GM12878 (cell line): ENCODE measurements around the gene FOXP4. TPM values are rescaled to one million over a fixed set of nuclear protein-coding genes. Genes with fewer than 3 reads are reported as not detected.

ENCODE experiments used
- CHD2 ChIP-seq: IDR thresholded peaks from 2 replicates; pipeline ENCODE4 v1.6.1; 2011; ENCODE audit warnings: low read depth, low read length, improper control_type of control experiment, borderline replicate concordance
- DPF2 ChIP-seq: fragments of 450-650 bp; IDR thresholded peaks from 2 replicates; pipeline ENCODE4 v1.6.1; 2017; ENCODE audit warnings: mild to moderate bottlenecking
- EGR1 ChIP-seq, 2 experiments: IDR thresholded peaks; 1 replicate in 1 of 2; 2 replicates in 1 of 2; pipeline ENCODE4 v1.6.1; 2011 to 2012; ENCODE audit warnings: low read depth in 2 of 2, low read length in 2 of 2, borderline replicate concordance in 1 of 2, mild to moderate bottlenecking in 1 of 2, moderate library complexity in 1 of 2
- ETV6 ChIP-seq, 2 experiments: fragments of 450-650 bp in 1 of 2; IDR thresholded peaks in 1 of 2; conservative IDR thresholded peaks in 1 of 2; 2 replicates each; pipeline ENCODE4 v1.6.1; 2014; ENCODE audit warnings: antibody characterized with exemption in 1 of 2, borderline replicate concordance in 1 of 2, low read depth in 1 of 2, mild to moderate bottlenecking in 1 of 2, moderate library complexity in 1 of 2
- FOS ChIP-seq: IDR thresholded peaks from 3 replicates; pipeline ENCODE4 v1.6.1; 2011; ENCODE audit warnings: borderline replicate concordance; ENCODE audit not compliant: insufficient read length; ENCODE audit errors: extremely low read depth
- IKZF1 ChIP-seq: fragments of 450-650 bp; conservative IDR thresholded peaks from 2 replicates; pipeline ENCODE4 v1.6.1; 2017; ENCODE audit warnings: antibody characterized with exemption, mild to moderate bottlenecking
- JUNB ChIP-seq: IDR thresholded peaks from 2 replicates; pipeline ENCODE4 v1.6.1; 2016; ENCODE audit warnings: antibody characterized with exemption, mild to moderate bottlenecking
- MYC ChIP-seq: IDR thresholded peaks from 2 replicates; pipeline ENCODE4 v1.6.1; 2011; ENCODE audit warnings: mild to moderate bottlenecking, low read length, moderate library complexity, inconsistent platforms; ENCODE audit not compliant: insufficient read depth, insufficient replicate concordance, insufficient read length, severe bottlenecking
- NR2C2 ChIP-seq: IDR thresholded peaks from 2 replicates; pipeline ENCODE4 v1.6.1; 2011; ENCODE audit warnings: borderline replicate concordance, low read depth; ENCODE audit not compliant: control insufficient read depth, insufficient read length
- PKNOX1 ChIP-seq: fragments of 450-650 bp; IDR thresholded peaks from 2 replicates; pipeline ENCODE4 v1.6.1; 2016; ENCODE audit warnings: mild to moderate bottlenecking
- RCOR1 ChIP-seq: conservative IDR thresholded peaks from 2 replicates; pipeline ENCODE4 v1.6.1; 2012; ENCODE audit warnings: low read depth, low read length, improper control_type of control experiment
- RUNX3 ChIP-seq: IDR thresholded peaks from 2 replicates; pipeline ENCODE4 v1.6.1; 2012; ENCODE audit warnings: low read length, inconsistent platforms
- SKIL ChIP-seq: fragments of 450-650 bp; IDR thresholded peaks from 2 replicates; pipeline ENCODE4 v1.6.1; 2017; ENCODE audit warnings: mild to moderate bottlenecking, low read depth, inconsistent platforms; ENCODE audit not compliant: poor library complexity, severe bottlenecking
- TCF3 ChIP-seq: IDR thresholded peaks from 2 replicates; pipeline ENCODE4 v1.6.1; 2012; ENCODE audit warnings: low read depth, mild to moderate bottlenecking, low read length, borderline replicate concordance; ENCODE audit not compliant: insufficient read depth
- ZBTB11 ChIP-seq: fragments of 450-650 bp; formaldehyde crosslinking; IDR thresholded peaks from 2 replicates; pipeline ENCODE4 v1.5.0; 2022; ENCODE audit warnings: mild to moderate bottlenecking, missing genetic modification characterization
- ZBTB40 ChIP-seq: fragments of 450-650 bp; IDR thresholded peaks from 2 replicates; pipeline ENCODE4 v1.6.1; 2016; ENCODE audit warnings: mild to moderate bottlenecking, moderate library complexity, borderline replicate concordance
- polyA plus RNA-seq, 11 experiments: library from polyadenylated mRNA; depleted of rRNA in 4 of 11; unstranded in 6 of 11; stranded (reverse) in 5 of 11; fragments of >200 nt; fragmentation: Nextera tagmentation in 4 of 11; fragmentation: Illumina TruSeq in 1 of 11; extraction: Ambion mirVana in 4 of 11; extraction: Trizol in 1 of 11; gene quantifications; 1 replicate in 1 of 11; 2 replicates in 10 of 11; pipeline versions ENCODE4 v1.2.1 to v1.2.3, GENCODE V29; 2011 to 2016; ENCODE audit warnings: inconsistent platforms in 2 of 11, missing spikeins in 2 of 11, low read depth in 1 of 11
- total RNA-seq, 4 experiments: library from RNA; depleted of rRNA in 3 of 4; stranded (reverse); fragments of >200 nt in 3 of 4; fragmentation: Illumina TruSeq in 1 of 4; extraction: Trizol in 1 of 4; gene quantifications; 2 replicates each; pipeline versions ENCODE4 v1.2.1 to v1.2.3, GENCODE V29; 2013 to 2021

The FOXP4 gene
- total and polyA plus RNA-seq, 10 of the 15 experiments (the other 5 are each of a cell fraction or from before 2014, with no cell fraction given), result 0.31 to 46.1 (median 2.3) TPM

- TF ChIP-seq JUNB, result no peak
- no peak for TF ChIP-seq ZBTB11
- no peak for TF ChIP-seq MYC
- no peak; the same call in 1 of the 2 replicates for TF ChIP-seq CHD2
- TF ChIP-seq DPF2, result no peak
- no peak for TF ChIP-seq TCF3
- TF ChIP-seq ETV6 (conservative IDR thresholded peaks at IDR 0.05 in 1 of 2, IDR thresholded peaks at IDR 0.05 in 1 of 2; ENCODE audit: borderline replicate concordance in 1 of 2, low read depth in 1 of 2), result no peak
- no peak for TF ChIP-seq RUNX3
- peak; percentile 56 for TF ChIP-seq SKIL
- TF ChIP-seq EGR1 (IDR thresholded peaks at IDR 0.05; ENCODE audit: borderline replicate concordance in 1 of 2, low read depth in 2 of 2, low read length in 2 of 2), result no peak
- TF ChIP-seq PKNOX1, result no peak
- 0 out of 2 replicates have a peak, but pooled peaks have one; percentile 10 for TF ChIP-seq IKZF1
- no peak for TF ChIP-seq ZBTB40
- TF ChIP-seq RCOR1, result no peak
- no peak for TF ChIP-seq NR2C2
- TF ChIP-seq FOS, result no peak
These were observed 56.9 kb downstream of the FOXP4 start (continued) for GRCh38 chr6:41602864-41603608.
